Measurements from ENCODE around the gene ZRANB3. TPM values are rescaled to one million over a fixed set of nuclear protein-coding genes. Genes with fewer than 3 reads are reported as not detected.

ZRANB3 gene
- total RNA-seq, 2 experiments from 2014 or later: 11.6 to 27.0 TPM

- TF ChIP-seq EZH2phosphoT487 (IDR thresholded peaks at IDR 0.05; ENCODE audit: borderline replicate concordance, low read depth, low read length) (no peak), CTCF (conservative IDR thresholded peaks at IDR 0.05; ENCODE audit: low read length) (no peak)
- Histone ChIP-seq H2AFZ (ENCODE audit: low read length) (no peak overlapping the region), H3K9me3 (ENCODE audit: low read length) (no peaks in the 10 kb centered on the region), H3K79me2 (ENCODE audit: insufficient read depth, low read depth, low read length) (no peaks in the 10 kb centered on the region), H3K4me3 (ENCODE audit: low read depth, low read length, poor library complexity, severe bottlenecking) (no peak overlapping the region), H3K4me2 (ENCODE audit: low read length) (no peak overlapping the region), H3K9me2 (ENCODE audit: insufficient read depth, low read length) (no peaks in the 10 kb centered on the region), H4K20me1 (ENCODE audit: insufficient read depth, low read length) (no peaks in the 10 kb centered on the region), H3K27ac (ENCODE audit: low read depth, low read length, poor library complexity, severe bottlenecking) (no peak overlapping the region), H3K4me1 (ENCODE audit: insufficient read depth, low read length, poor library complexity, severe bottlenecking) (no peaks in the 10 kb centered on the region), H3K36me3 (ENCODE audit: insufficient read depth, low read length) (peaks cover 24% of the 10 kb centered on the region)
- DNase-seq (ENCODE audit: low spot score): no peak
- ChIA-PET POLR2A (interaction anchor here (0.7 kb wide), 1 partner anchor 65 kb away, joined by 3 read pairs; no protein-coding TSS in a partner anchor), CTCF (ENCODE audit: unreplicated experiment) (no interaction called here)
- intact Hi-C loops (cut with micrococcal nuclease; ENCODE audit: unreplicated experiment): no loop called here
- BruUV-seq (replicated peaks): no TSS peak
These were observed 45.6 kb downstream of the ZRANB3 start for GRCh38 chr2:135485441-135485840.

- H3K9me2 ChIP-seq (ENCODE audit: insufficient read depth, low read length): no peaks in the 10 kb centered on the region; the same call in 1 of the 2 replicates
- H2AFZ ChIP-seq (ENCODE audit: low read length): no peak overlapping the region
- no peak overlapping the region for H3K4me3 ChIP-seq (ENCODE audit: low read depth, low read length, poor library complexity, severe bottlenecking)
- no peak overlapping the region for H3K4me2 ChIP-seq (ENCODE audit: low read length)
- DNase-seq (ENCODE audit: low spot score): no peak
- no peaks in the 10 kb centered on the region for H3K79me2 ChIP-seq (ENCODE audit: insufficient read depth, low read depth, low read length)
- ChIA-PET POLR2A (interaction anchor here (0.7 kb wide), 1 partner anchor 49 kb away, joined by 3 read pairs; no protein-coding TSS in a partner anchor), CTCF (ENCODE audit: unreplicated experiment) (no interaction called here)
- intact Hi-C loops (cut with micrococcal nuclease; ENCODE audit: unreplicated experiment): no loop called here
- no peaks in the 10 kb centered on the region for H3K9me3 ChIP-seq (ENCODE audit: low read length)
- no peaks in the 10 kb centered on the region for H4K20me1 ChIP-seq (ENCODE audit: insufficient read depth, low read length)
- no peaks in the 10 kb centered on the region for H3K36me3 ChIP-seq (ENCODE audit: insufficient read depth, low read length)
- no peak overlapping the region for H3K27ac ChIP-seq (ENCODE audit: low read depth, low read length, poor library complexity, severe bottlenecking)
- TF ChIP-seq CTCF (conservative IDR thresholded peaks at IDR 0.05; ENCODE audit: low read length) (no peak), EZH2phosphoT487 (IDR thresholded peaks at IDR 0.05; ENCODE audit: borderline replicate concordance, low read depth, low read length) (no peak)
- no TSS peak for BruUV-seq (replicated peaks)
- H3K4me1 ChIP-seq (ENCODE audit: insufficient read depth, low read length, poor library complexity, severe bottlenecking): no peaks in the 10 kb centered on the region
These were observed 55.9 kb downstream of the ZRANB3 start for GRCh38 chr2:135475128-135475527.

- intact Hi-C loops (cut with micrococcal nuclease; ENCODE audit: unreplicated experiment): loop anchor here (1.0 to 5.0 kb wide), 4 partner anchors 127 to 471 kb away; no protein-coding TSS in a partner anchor
- Histone ChIP-seq H3K4me1 (ENCODE audit: insufficient read depth, low read length, poor library complexity, severe bottlenecking) (no peaks in the 10 kb centered on the region), H3K4me3 (ENCODE audit: low read depth, low read length, poor library complexity, severe bottlenecking) (no peak overlapping the region), H3K4me2 (ENCODE audit: low read length) (no peak overlapping the region), H3K9me2 (ENCODE audit: insufficient read depth, low read length) (no peaks in the 10 kb centered on the region; the same call in 1 of the 2 replicates), H3K27ac (ENCODE audit: low read depth, low read length, poor library complexity, severe bottlenecking) (no peak overlapping the region), H3K36me3 (ENCODE audit: insufficient read depth, low read length) (no peaks in the 10 kb centered on the region), H3K79me2 (ENCODE audit: insufficient read depth, low read depth, low read length) (no peaks in the 10 kb centered on the region), H3K9me3 (ENCODE audit: low read length) (no peaks in the 10 kb centered on the region), H2AFZ (ENCODE audit: low read length) (no peak overlapping the region), H4K20me1 (ENCODE audit: insufficient read depth, low read length) (no peaks in the 10 kb centered on the region)
- DNase-seq (ENCODE audit: low spot score): peak; percentile 55
- TF ChIP-seq EZH2phosphoT487 (IDR thresholded peaks at IDR 0.05; ENCODE audit: borderline replicate concordance, low read depth, low read length): no peak
- peak; percentile 87 for TF ChIP-seq CTCF (conservative IDR thresholded peaks at IDR 0.05; ENCODE audit: low read length)
- ChIA-PET CTCF (ENCODE audit: unreplicated experiment) (interaction anchor here (0.5 to 0.6 kb wide), 3 partner anchors 20 to 268 kb away, joined by 3 to 4 read pairs (median 3); no protein-coding TSS in a partner anchor), POLR2A (interaction anchor here (1.1 to 1.3 kb wide), 2 partner anchors 14 to 236 kb away, joined by 3 to 8 read pairs; no protein-coding TSS in a partner anchor)
- no TSS peak for BruUV-seq (replicated peaks)
These were observed 57.5 kb downstream of the ZRANB3 start for GRCh38 chr2:135473567-135473966.

Measured in OCI-LY7 (cell line).